GM21737 (cell line): Measurements from ENCODE around the gene UBL7.

Experiments
- ATAC-seq: cut with Tn5 transposase; IDR thresholded peaks from one replicate; pipeline ENCODE4 v1.9.1; 2021; ENCODE audit warnings: mild to moderate bottlenecking, moderate library complexity; ENCODE audit not compliant: unreplicated experiment

The UBL7 gene

GRCh38 chr15:74442604-74443003, 18.4 kb downstream of the UBL7 start:
- ATAC-seq, result no peak

GRCh38 chr15:74442063-74442462, 18.9 kb downstream of the UBL7 start:
- no peak for ATAC-seq

GRCh38 chr15:74441248-74441941, 19.6 kb downstream of the UBL7 start:
- ATAC-seq, result no peak

- no peak for ATAC-seq
Observed at GRCh38 chr15:74438721-74439316, 22.1 kb downstream of the UBL7 start.

GRCh38 chr15:74438206-74438605, 22.8 kb downstream of the UBL7 start:
- no peak for ATAC-seq

GRCh38 chr15:74434263-74435136, 26.5 kb downstream of the UBL7 start:
- ATAC-seq, result no peak

- peak; percentile 62 for ATAC-seq
Observed at GRCh38 chr15:74433592-74434262, 27.2 kb downstream of the UBL7 start, which contains the start of gene SEMA7A. Gene SEMA7A (minus strand): TSS chr15:74433958. CDS start chr15:74433918, 40 bp downstream.

GRCh38 chr15:74432968-74433591, 27.9 kb downstream of the UBL7 start:
- ATAC-seq, result no peak

- no peak for ATAC-seq
Observed at GRCh38 chr15:74432271-74432967, 28.5 kb downstream of the UBL7 start.

- no peak for ATAC-seq
Observed at GRCh38 chr15:74431645-74432044, 29.3 kb downstream of the UBL7 start.

- ATAC-seq, result no peak
Observed at GRCh38 chr15:74431116-74431515, 29.8 kb downstream of the UBL7 start.

- no peak for ATAC-seq
Observed at GRCh38 chr15:74430510-74430951, 30.4 kb downstream of the UBL7 start.

GRCh38 chr15:74429781-74430400, 31.1 kb downstream of the UBL7 start:
- ATAC-seq, result no peak

- ATAC-seq, result no peak
Observed at GRCh38 chr15:74428970-74429780, 31.8 kb downstream of the UBL7 start.

- no peak for ATAC-seq
Observed at GRCh38 chr15:74428442-74428787, 32.5 kb downstream of the UBL7 start.

GRCh38 chr15:74427607-74428441, 33.1 kb downstream of the UBL7 start:
- no peak for ATAC-seq

- no peak for ATAC-seq
Observed at GRCh38 chr15:74426404-74427281, 34.3 kb downstream of the UBL7 start.
